Measurements from ENCODE around the gene HMCN1. TPM values are rescaled to one million over a fixed set of nuclear protein-coding genes. Genes with fewer than 3 reads are reported as not detected.
"Not testable (repeated sequence)": the region's sequence is repeated elsewhere in the genome, so short reads cannot be mapped to it uniquely, and the experiment has no call there.

The HMCN1 gene
- total RNA-seq, 2 donors from 2014 or later = 6.5 to 7.4 TPM

GRCh38 chr1:185880779-185881333 is 146.7 kb downstream of the HMCN1 start:
- Mint-ChIP-seq H3K4me1 (no peaks in the 10 kb centered on the region), H3K27ac (no peak overlapping the region), H3K9me3 (no peaks in the 10 kb centered on the region), H3K36me3 (ENCODE audit: low read depth) (no peaks in the 10 kb centered on the region), H3K4me3 (no peak overlapping the region), H3K27me3 (ENCODE audit: insufficient read depth) (no peaks in the 10 kb centered on the region)
- H3K27ac ChIP-seq (ENCODE audit: low read depth, low read length) = no peak overlapping the region
- no peak overlapping the region for H3K9ac ChIP-seq (ENCODE audit: extremely low read depth, low read length, poor library complexity, severe bottlenecking)
- no peaks in the 10 kb centered on the region for H3K36me3 ChIP-seq (ENCODE audit: control insufficient read depth, insufficient read depth, low read length)
- no peak for TF ChIP-seq CTCF (conservative IDR thresholded peaks at IDR 0.05)
- 94 to 97% methylated on average over 5 to 7 of the region's 7 CpGs for WGBS, 2 experiments (ENCODE audit: insufficient coverage in 1 of 2, insufficient read length in 1 of 2)
- DNase-seq = no peak
- no peaks in the 10 kb centered on the region for H3K4me1 ChIP-seq (ENCODE audit: control insufficient read depth, insufficient read depth, low read length)
- no peak overlapping the region for H3K4me3 ChIP-seq (ENCODE audit: low read length)
- no peaks in the 10 kb centered on the region for H3K9me3 ChIP-seq (ENCODE audit: control insufficient read depth, low read length)
- H3K27me3 ChIP-seq (ENCODE audit: control insufficient read depth, insufficient read depth, low read length, poor library complexity, severe bottlenecking) = no peaks in the 10 kb centered on the region

DNA sequence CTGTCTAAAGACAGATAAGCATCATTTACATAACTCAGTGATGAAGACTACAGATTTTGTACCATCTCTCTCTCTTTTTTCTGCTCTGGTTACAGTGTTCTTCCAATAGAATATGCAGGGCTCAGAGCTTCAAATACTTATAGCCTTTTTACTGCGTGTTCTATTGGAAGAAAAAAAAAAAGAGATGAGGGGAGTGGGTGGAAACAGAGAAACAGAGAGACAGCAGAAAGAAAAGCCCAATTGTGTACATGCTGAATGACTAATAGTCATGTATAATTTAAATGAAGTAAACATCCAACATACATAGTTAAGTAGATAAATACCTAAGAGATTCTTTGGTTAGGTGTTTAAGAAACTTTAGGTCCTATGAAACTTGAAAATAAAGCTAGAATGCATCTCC is 151.9 kb downstream of the HMCN1 start:
- Mint-ChIP-seq H3K27me3 (ENCODE audit: insufficient read depth) (no peaks in the 10 kb centered on the region), H3K4me1 (no peaks in the 10 kb centered on the region), H3K36me3 (ENCODE audit: low read depth) (no peaks in the 10 kb centered on the region), H3K27ac (no peak overlapping the region), H3K4me3 (no peak overlapping the region), H3K9me3 (peaks cover 1% of the 10 kb centered on the region)
- no peaks in the 10 kb centered on the region for H3K27me3 ChIP-seq (ENCODE audit: control insufficient read depth, insufficient read depth, low read length, poor library complexity, severe bottlenecking)
- no peak overlapping the region for H3K9ac ChIP-seq (ENCODE audit: extremely low read depth, low read length, poor library complexity, severe bottlenecking)
- no peaks in the 10 kb centered on the region for H3K4me1 ChIP-seq (ENCODE audit: control insufficient read depth, insufficient read depth, low read length)
- no peaks in the 10 kb centered on the region for H3K36me3 ChIP-seq (ENCODE audit: control insufficient read depth, insufficient read depth, low read length)
- WGBS, 2 experiments (ENCODE audit: insufficient coverage in 1 of 2, insufficient read length in 1 of 2) = 74 to 100% methylated on average over 1 of the region's 1 CpG
- no peak for TF ChIP-seq CTCF (conservative IDR thresholded peaks at IDR 0.05)
- DNase-seq = no peak
- no peak overlapping the region for H3K27ac ChIP-seq (ENCODE audit: low read depth, low read length)
- no peaks in the 10 kb centered on the region for H3K9me3 ChIP-seq (ENCODE audit: control insufficient read depth, low read length)
- H3K4me3 ChIP-seq (ENCODE audit: low read length) = no peak overlapping the region

- H3K36me3 Mint-ChIP-seq (ENCODE audit: low read depth) = no peaks in the 10 kb centered on the region
- H3K4me1 Mint-ChIP-seq = no peaks in the 10 kb centered on the region
- H3K9me3 Mint-ChIP-seq = peaks cover 2% of the 10 kb centered on the region
- no peak overlapping the region for H3K4me3 Mint-ChIP-seq
- no peak overlapping the region for H3K4me3 ChIP-seq (ENCODE audit: low read length)
- H3K27ac Mint-ChIP-seq = no peak overlapping the region
- H3K9me3 ChIP-seq (ENCODE audit: control insufficient read depth, low read length) = no peaks in the 10 kb centered on the region
- H3K36me3 ChIP-seq (ENCODE audit: control insufficient read depth, insufficient read depth, low read length) = no peaks in the 10 kb centered on the region
- no peaks in the 10 kb centered on the region for H3K4me1 ChIP-seq (ENCODE audit: control insufficient read depth, insufficient read depth, low read length)
- H3K27me3 Mint-ChIP-seq (ENCODE audit: insufficient read depth) = no peaks in the 10 kb centered on the region
- H3K9ac ChIP-seq (ENCODE audit: extremely low read depth, low read length, poor library complexity, severe bottlenecking) = no peak overlapping the region
- WGBS, 2 experiments (ENCODE audit: insufficient coverage in 1 of 2, insufficient read length in 1 of 2) = 92 to 100% methylated on average over 1 to 4 of the region's 4 CpGs
- no peaks in the 10 kb centered on the region for H3K27me3 ChIP-seq (ENCODE audit: control insufficient read depth, insufficient read depth, low read length, poor library complexity, severe bottlenecking)
- no peak for TF ChIP-seq CTCF (conservative IDR thresholded peaks at IDR 0.05)
- DNase-seq = no peak
- no peak overlapping the region for H3K27ac ChIP-seq (ENCODE audit: low read depth, low read length)
Observed at GRCh38 chr1:185886671-185887070, 152.5 kb downstream of the HMCN1 start.

GRCh38 chr1:185892831-185893403 is 158.7 kb downstream of the HMCN1 start:
- not testable (repeated sequence) for DNase-seq; H3K36me3 Mint-ChIP-seq (ENCODE audit: low read depth); H3K4me3 Mint-ChIP-seq; H3K9me3 ChIP-seq (ENCODE audit: control insufficient read depth, low read length); H3K4me3 ChIP-seq (ENCODE audit: low read length); H3K36me3 ChIP-seq (ENCODE audit: control insufficient read depth, insufficient read depth, low read length); H3K9me3 Mint-ChIP-seq; H3K4me1 Mint-ChIP-seq; H3K27me3 Mint-ChIP-seq (ENCODE audit: insufficient read depth); H3K27ac ChIP-seq (ENCODE audit: low read depth, low read length); H3K4me1 ChIP-seq (ENCODE audit: control insufficient read depth, insufficient read depth, low read length); H3K9ac ChIP-seq (ENCODE audit: extremely low read depth, low read length, poor library complexity, severe bottlenecking); H3K27ac Mint-ChIP-seq; H3K27me3 ChIP-seq (ENCODE audit: control insufficient read depth, insufficient read depth, low read length, poor library complexity, severe bottlenecking)
- 94% methylated on average over 18 to 26 of the region's 26 CpGs for WGBS, 2 experiments (ENCODE audit: insufficient coverage in 1 of 2, insufficient read length in 1 of 2)

All from endodermal cell (in vitro differentiated cells).